ENCODE measurements around the gene CHSY3. TPM values are rescaled to one million over a fixed set of nuclear protein-coding genes. Genes with fewer than 3 reads are reported as not detected.

The CHSY3 gene
- polyA plus RNA-seq (0.40 TPM in 1 of 2 replicates, not detected in the other), polyA minus RNA-seq (1.5 and 2.4 TPM in 2 replicates)

GRCh38 chr5:129904102-129904666, at the start of gene CHSY3:
Gene CHSY3, plus strand, starts transcription at chr5:129904465.
- no peaks in the 10 kb centered on the region for H3K9me2 ChIP-seq (ENCODE audit: insufficient read depth, low read length)
- TF ChIP-seq, protein P1, sequence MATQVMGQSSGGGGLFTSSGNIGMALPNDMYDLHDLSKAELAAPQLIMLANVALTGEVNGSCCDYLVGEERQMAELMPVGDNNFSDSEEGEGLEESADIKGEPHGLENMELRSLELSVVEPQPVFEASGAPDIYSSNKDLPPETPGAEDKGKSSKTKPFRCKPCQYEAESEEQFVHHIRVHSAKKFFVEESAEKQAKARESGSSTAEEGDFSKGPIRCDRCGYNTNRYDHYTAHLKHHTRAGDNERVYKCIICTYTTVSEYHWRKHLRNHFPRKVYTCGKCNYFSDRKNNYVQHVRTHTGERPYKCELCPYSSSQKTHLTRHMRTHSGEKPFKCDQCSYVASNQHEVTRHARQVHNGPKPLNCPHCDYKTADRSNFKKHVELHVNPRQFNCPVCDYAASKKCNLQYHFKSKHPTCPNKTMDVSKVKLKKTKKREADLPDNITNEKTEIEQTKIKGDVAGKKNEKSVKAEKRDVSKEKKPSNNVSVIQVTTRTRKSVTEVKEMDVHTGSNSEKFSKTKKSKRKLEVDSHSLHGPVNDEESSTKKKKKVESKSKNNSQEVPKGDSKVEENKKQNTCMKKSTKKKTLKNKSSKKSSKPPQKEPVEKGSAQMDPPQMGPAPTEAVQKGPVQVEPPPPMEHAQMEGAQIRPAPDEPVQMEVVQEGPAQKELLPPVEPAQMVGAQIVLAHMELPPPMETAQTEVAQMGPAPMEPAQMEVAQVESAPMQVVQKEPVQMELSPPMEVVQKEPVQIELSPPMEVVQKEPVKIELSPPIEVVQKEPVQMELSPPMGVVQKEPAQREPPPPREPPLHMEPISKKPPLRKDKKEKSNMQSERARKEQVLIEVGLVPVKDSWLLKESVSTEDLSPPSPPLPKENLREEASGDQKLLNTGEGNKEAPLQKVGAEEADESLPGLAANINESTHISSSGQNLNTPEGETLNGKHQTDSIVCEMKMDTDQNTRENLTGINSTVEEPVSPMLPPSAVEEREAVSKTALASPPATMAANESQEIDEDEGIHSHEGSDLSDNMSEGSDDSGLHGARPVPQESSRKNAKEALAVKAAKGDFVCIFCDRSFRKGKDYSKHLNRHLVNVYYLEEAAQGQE (IDR thresholded peaks at IDR 0.05; ENCODE audit: borderline replicate concordance) = no peak
- TF ChIP-seq RAD21 (conservative IDR thresholded peaks at IDR 0.05) (no peak), SMC3 (conservative IDR thresholded peaks at IDR 0.05; ENCODE audit: poor library complexity) (peak; percentile 52), TAF1 (IDR thresholded peaks at IDR 0.05; ENCODE audit: low read depth) (no peak), POLR2AphosphoS5 (IDR thresholded peaks at IDR 0.05) (no peak)
- H3K79me2 ChIP-seq (replicated peaks; ENCODE audit: insufficient read depth, low read length) = no peaks in the 10 kb centered on the region
- H4K20me1 ChIP-seq (ENCODE audit: insufficient read depth) = no peaks in the 10 kb centered on the region
- H3K4me2 ChIP-seq (ENCODE audit: low read length) = peak within 1 kb of the TSS; percentile 77
- peak within 1 kb of the TSS; percentile 64 for H3K9ac ChIP-seq (ENCODE audit: low read length)
- H3K9me3 ChIP-seq (ENCODE audit: low read length) = no peaks in the 10 kb centered on the region
- peaks cover 40% of the 10 kb centered on the region for H3K27me3 ChIP-seq (ENCODE audit: insufficient read depth, low read depth, low read length)
- peaks cover 5% of the 10 kb centered on the region for H3F3A ChIP-seq (ENCODE audit: insufficient read depth, low read length, poor library complexity, severe bottlenecking)
- peak within 1 kb of the TSS; percentile 88 for H3K4me3 ChIP-seq (ENCODE audit: low read length)
- H2AFZ ChIP-seq (ENCODE audit: low read depth, low read length) = peak within 1 kb of the TSS; percentile 35
- H3K27ac ChIP-seq (ENCODE audit: low read length) = no peak within 1 kb of the TSS
- H3K36me3 ChIP-seq (ENCODE audit: insufficient read depth, low read length) = no peaks in the 10 kb centered on the region

DNA sequence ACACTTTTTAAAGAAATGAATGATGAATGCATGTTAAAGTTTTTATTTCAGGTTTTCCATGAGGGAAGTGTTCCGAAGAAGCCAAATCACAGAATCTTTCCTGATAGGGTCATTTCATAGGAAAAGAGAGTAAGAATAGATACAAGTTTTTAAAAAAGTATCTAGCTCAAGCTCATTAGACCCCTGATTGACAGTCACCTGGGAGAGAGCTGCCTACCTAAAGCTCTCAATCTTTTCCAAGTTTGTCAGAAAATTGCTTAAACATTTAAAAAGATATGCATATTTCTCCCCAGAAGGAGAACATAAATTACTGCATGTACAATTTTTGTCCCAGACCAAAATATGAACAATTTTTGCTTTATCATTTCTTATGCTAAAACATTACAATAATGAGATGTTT, 47.9 kb upstream of the CHSY3 start:
- Histone ChIP-seq H3F3A (ENCODE audit: insufficient read depth, low read length, poor library complexity, severe bottlenecking) (no peaks in the 10 kb centered on the region), H3K27ac (ENCODE audit: low read length) (no peak overlapping the region), H3K9ac (ENCODE audit: low read length) (no peak overlapping the region), H3K4me3 (ENCODE audit: low read length) (no peak overlapping the region), H3K79me2 (replicated peaks; ENCODE audit: insufficient read depth, low read length) (no peaks in the 10 kb centered on the region), H3K9me2 (ENCODE audit: insufficient read depth, low read length) (no peaks in the 10 kb centered on the region), H3K4me2 (ENCODE audit: low read length) (no peak overlapping the region), H2AFZ (ENCODE audit: low read depth, low read length) (no peak overlapping the region), H3K9me3 (ENCODE audit: low read length) (no peaks in the 10 kb centered on the region), H3K36me3 (ENCODE audit: insufficient read depth, low read length) (no peaks in the 10 kb centered on the region), H3K27me3 (ENCODE audit: insufficient read depth, low read depth, low read length) (no peaks in the 10 kb centered on the region), H4K20me1 (ENCODE audit: insufficient read depth) (no peaks in the 10 kb centered on the region)
- TF ChIP-seq TAF1 (IDR thresholded peaks at IDR 0.05; ENCODE audit: low read depth) (no peak), POLR2AphosphoS5 (IDR thresholded peaks at IDR 0.05) (no peak), EP300 (conservative IDR thresholded peaks at IDR 0.05; ENCODE audit: poor library complexity, severe bottlenecking) (no peak), RAD21 (conservative IDR thresholded peaks at IDR 0.05) (no peak), EZH2 (IDR thresholded peaks at IDR 0.05; ENCODE audit: borderline replicate concordance, insufficient read depth, low read length, poor library complexity, severe bottlenecking) (no peak), SMC3 (conservative IDR thresholded peaks at IDR 0.05; ENCODE audit: poor library complexity) (no peak), MXI1 (conservative IDR thresholded peaks at IDR 0.05; ENCODE audit: poor library complexity, severe bottlenecking) (no peak)
- TF ChIP-seq, protein P1 (IDR thresholded peaks at IDR 0.05; ENCODE audit: borderline replicate concordance) = no peak
- TF ChIP-seq, protein P2, sequence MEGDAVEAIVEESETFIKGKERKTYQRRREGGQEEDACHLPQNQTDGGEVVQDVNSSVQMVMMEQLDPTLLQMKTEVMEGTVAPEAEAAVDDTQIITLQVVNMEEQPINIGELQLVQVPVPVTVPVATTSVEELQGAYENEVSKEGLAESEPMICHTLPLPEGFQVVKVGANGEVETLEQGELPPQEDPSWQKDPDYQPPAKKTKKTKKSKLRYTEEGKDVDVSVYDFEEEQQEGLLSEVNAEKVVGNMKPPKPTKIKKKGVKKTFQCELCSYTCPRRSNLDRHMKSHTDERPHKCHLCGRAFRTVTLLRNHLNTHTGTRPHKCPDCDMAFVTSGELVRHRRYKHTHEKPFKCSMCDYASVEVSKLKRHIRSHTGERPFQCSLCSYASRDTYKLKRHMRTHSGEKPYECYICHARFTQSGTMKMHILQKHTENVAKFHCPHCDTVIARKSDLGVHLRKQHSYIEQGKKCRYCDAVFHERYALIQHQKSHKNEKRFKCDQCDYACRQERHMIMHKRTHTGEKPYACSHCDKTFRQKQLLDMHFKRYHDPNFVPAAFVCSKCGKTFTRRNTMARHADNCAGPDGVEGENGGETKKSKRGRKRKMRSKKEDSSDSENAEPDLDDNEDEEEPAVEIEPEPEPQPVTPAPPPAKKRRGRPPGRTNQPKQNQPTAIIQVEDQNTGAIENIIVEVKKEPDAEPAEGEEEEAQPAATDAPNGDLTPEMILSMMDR (IDR thresholded peaks at IDR 0.05; ENCODE audit: poor library complexity, severe bottlenecking) = no peak

Data from neural cell (in vitro differentiated cells).